Measurements from ENCODE around the gene IL32. TPM values are rescaled to one million over a fixed set of nuclear protein-coding genes. Genes with fewer than 3 reads are reported as not detected.

IL32 gene
- total RNA-seq, 1 donor from 2014 or later: 8.8 TPM

DNA sequence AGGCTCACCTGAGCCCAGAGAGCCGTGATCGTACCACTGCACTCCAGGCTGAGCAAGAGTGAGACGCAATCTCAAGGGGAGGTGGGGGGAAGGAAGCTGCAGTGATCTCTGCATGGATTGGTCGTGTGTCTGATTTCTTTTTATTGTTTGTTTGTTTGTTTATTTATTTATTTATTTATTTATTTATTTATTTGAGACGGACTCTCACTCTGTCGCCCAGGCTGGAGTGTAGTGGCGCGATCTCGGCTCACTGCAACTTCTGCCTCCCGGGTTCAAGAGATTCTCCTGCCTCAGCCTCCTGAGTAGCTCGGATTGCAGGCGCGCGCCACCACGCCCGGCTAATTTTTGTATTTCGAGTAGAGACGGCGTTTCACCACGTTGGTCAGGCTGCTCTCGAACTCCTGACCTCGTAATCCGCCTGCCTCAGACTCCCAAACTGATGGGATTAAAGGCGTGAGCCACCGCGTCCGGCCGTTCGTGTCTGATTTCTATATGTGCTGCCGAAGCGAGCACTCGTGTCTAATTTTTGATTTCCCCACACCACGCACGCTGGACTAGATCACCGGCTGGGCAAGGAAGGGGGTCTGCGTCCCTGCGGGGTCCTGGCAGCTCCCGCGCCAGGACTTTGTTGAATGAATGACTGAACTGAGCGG is 45.7 kb upstream of the IL32 start:
- no peaks in the 10 kb centered on the region for H3K9me3 Mint-ChIP-seq (ENCODE audit: unreplicated experiment)
- peak overlapping the region; percentile 84 for H3K27ac Mint-ChIP-seq (ENCODE audit: unreplicated experiment)
- H3K4me3 Mint-ChIP-seq (ENCODE audit: unreplicated experiment): peak overlapping the region; percentile 86
- TF ChIP-seq, protein P1, sequence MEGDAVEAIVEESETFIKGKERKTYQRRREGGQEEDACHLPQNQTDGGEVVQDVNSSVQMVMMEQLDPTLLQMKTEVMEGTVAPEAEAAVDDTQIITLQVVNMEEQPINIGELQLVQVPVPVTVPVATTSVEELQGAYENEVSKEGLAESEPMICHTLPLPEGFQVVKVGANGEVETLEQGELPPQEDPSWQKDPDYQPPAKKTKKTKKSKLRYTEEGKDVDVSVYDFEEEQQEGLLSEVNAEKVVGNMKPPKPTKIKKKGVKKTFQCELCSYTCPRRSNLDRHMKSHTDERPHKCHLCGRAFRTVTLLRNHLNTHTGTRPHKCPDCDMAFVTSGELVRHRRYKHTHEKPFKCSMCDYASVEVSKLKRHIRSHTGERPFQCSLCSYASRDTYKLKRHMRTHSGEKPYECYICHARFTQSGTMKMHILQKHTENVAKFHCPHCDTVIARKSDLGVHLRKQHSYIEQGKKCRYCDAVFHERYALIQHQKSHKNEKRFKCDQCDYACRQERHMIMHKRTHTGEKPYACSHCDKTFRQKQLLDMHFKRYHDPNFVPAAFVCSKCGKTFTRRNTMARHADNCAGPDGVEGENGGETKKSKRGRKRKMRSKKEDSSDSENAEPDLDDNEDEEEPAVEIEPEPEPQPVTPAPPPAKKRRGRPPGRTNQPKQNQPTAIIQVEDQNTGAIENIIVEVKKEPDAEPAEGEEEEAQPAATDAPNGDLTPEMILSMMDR (IDR thresholded peaks at IDR 0.05): no peak
- peaks cover 2% of the 10 kb centered on the region for H3K27me3 Mint-ChIP-seq (ENCODE audit: unreplicated experiment)
- DNase-seq (ENCODE audit: extremely low spot score, unreplicated experiment): no peak
- no peaks in the 10 kb centered on the region for H3K36me3 Mint-ChIP-seq (ENCODE audit: unreplicated experiment)
- H3K4me1 Mint-ChIP-seq (ENCODE audit: unreplicated experiment): peaks cover 38% of the 10 kb centered on the region

DNA sequence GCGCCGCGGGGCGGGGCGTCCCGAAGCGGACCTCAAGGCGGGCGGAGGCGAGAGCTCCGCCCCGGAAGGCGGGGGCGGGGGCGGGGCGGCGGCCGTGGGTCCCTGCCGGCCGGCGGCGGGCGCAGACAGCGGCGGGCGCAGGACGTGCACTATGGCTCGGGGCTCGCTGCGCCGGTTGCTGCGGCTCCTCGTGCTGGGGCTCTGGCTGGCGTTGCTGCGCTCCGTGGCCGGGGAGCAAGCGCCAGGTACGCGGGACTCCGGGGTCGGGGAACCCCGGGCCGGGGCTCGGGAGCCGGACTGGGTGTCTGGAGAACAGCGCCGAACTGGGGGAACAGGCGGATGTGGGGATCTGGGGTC is 45.2 kb upstream of the IL32 start, which contains the start of gene TNFRSF12A:
Gene TNFRSF12A (plus strand): TSS at position 122 of the 357 bp plus-strand sequence. CDS start 30 bp downstream, at position 152.
- Mint-ChIP-seq H3K4me1 (ENCODE audit: unreplicated experiment) (peaks cover 38% of the 10 kb centered on the region), H3K4me3 (ENCODE audit: unreplicated experiment) (peak within 1 kb of the TSS; percentile 86), H3K9me3 (ENCODE audit: unreplicated experiment) (no peaks in the 10 kb centered on the region), H3K27ac (ENCODE audit: unreplicated experiment) (peak within 1 kb of the TSS; percentile 96), H3K27me3 (ENCODE audit: unreplicated experiment) (peaks cover 2% of the 10 kb centered on the region), H3K36me3 (ENCODE audit: unreplicated experiment) (no peaks in the 10 kb centered on the region)
- TF ChIP-seq, protein P1 (IDR thresholded peaks at IDR 0.05): peak; percentile 8
- peak; percentile 89 for DNase-seq (ENCODE audit: extremely low spot score, unreplicated experiment)

DNA sequence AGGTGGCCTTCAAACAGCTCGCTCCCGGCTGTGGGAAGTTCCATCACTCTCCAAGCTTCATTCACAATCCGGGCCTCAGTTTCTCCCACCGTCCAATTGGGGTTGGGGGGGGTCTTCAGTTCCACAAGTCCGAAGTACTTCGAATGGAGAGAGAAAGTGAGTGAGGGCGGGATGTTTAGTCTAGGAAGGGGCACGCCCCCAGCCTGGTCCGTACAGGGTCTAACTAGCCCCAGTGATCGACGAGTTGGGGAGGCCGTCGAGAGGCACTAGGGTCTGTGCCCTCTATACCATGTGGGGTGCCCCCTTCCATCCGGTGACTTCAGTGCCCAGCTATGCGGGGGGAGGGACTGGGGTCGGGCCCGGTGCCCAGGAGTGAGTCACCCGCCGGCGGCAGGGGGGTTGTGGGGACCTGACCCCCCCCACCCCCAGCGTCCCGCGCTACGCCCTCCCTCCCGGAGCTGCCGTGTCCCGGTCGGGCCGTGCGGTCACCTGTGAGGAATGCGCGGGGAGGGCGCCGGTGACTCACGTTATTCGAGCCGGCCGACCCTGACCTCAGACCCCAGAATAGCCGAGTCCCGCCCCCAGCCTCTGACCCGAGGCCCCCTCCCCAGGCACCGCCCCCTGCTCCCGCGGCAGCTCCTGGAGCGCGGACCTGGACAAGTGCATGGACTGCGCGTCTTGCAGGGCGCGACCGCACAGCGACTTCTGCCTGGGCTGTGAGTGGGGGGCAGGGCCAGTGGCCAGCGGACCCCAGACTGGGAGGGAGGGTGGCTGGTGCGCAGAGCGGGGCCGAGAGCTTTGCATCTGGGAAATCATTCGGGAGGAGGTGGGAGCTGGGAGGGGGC is 44.6 kb upstream of the IL32 start:
- H3K36me3 Mint-ChIP-seq (ENCODE audit: unreplicated experiment): no peaks in the 10 kb centered on the region
- H3K4me3 Mint-ChIP-seq (ENCODE audit: unreplicated experiment): peak overlapping the region; percentile 86
- no peaks in the 10 kb centered on the region for H3K9me3 Mint-ChIP-seq (ENCODE audit: unreplicated experiment)
- H3K27ac Mint-ChIP-seq (ENCODE audit: unreplicated experiment): peak overlapping the region; percentile 96
- TF ChIP-seq, protein P1 (IDR thresholded peaks at IDR 0.05): no peak
- DNase-seq (ENCODE audit: extremely low spot score, unreplicated experiment): peak; percentile 92
- H3K4me1 Mint-ChIP-seq (ENCODE audit: unreplicated experiment): peaks cover 40% of the 10 kb centered on the region
- peaks cover 2% of the 10 kb centered on the region for H3K27me3 Mint-ChIP-seq (ENCODE audit: unreplicated experiment)

DNA sequence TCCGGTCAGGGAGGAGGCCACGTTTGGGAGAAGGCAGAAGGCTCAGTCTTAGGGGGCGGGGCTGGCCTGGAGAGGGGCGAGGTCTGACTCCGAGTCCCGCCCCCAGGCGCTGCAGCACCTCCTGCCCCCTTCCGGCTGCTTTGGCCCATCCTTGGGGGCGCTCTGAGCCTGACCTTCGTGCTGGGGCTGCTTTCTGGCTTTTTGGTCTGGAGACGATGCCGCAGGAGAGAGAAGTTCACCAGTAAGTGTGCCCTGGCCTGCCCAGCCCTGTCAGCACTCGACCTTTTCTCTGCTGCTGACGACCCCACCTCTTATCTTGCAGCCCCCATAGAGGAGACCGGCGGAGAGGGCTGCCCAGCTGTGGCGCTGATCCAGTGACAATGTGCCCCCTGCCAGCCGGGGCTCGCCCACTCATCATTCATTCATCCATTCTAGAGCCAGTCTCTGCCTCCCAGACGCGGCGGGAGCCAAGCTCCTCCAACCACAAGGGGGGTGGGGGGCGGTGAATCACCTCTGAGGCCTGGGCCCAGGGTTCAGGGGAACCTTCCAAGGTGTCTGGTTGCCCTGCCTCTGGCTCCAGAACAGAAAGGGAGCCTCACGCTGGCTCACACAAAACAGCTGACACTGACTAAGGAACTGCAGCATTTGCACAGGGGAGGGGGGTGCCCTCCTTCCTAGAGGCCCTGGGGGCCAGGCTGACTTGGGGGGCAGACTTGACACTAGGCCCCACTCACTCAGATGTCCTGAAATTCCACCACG is 43.8 kb upstream of the IL32 start:
- Mint-ChIP-seq H3K27ac (ENCODE audit: unreplicated experiment) (peak overlapping the region; percentile 96), H3K4me1 (ENCODE audit: unreplicated experiment) (peaks cover 40% of the 10 kb centered on the region), H3K9me3 (ENCODE audit: unreplicated experiment) (no peaks in the 10 kb centered on the region), H3K36me3 (ENCODE audit: unreplicated experiment) (peaks cover 2% of the 10 kb centered on the region), H3K4me3 (ENCODE audit: unreplicated experiment) (peak overlapping the region; percentile 86), H3K27me3 (ENCODE audit: unreplicated experiment) (peaks cover 2% of the 10 kb centered on the region)
- TF ChIP-seq, protein P1 (IDR thresholded peaks at IDR 0.05): peak; percentile 46
- DNase-seq (ENCODE audit: extremely low spot score, unreplicated experiment): peak; percentile 93

Measured in osteocyte (in vitro differentiated cells).